Fibroblast of mammary gland (primary cell): ENCODE measurements around the gene SPAG6.

ENCODE experiments used
- DNase-seq: peaks from one replicate; pipeline ENCODE4 v3.0.0-alpha.2; 2010; ENCODE audit warnings: low read depth
- H3K4me3 ChIP-seq: 2 replicates; pipeline ENCODE4 v1.5.1; 2011; ENCODE audit warnings: low read depth, mild to moderate bottlenecking, low read length, moderate library complexity; ENCODE audit not compliant: control insufficient read depth
- CTCF ChIP-seq: conservative IDR thresholded peaks from 2 replicates; pipeline ENCODE4 v1.5.1; 2011; ENCODE audit warnings: low read depth, low read length, inconsistent platforms; ENCODE audit not compliant: control insufficient read depth, insufficient read depth

Gene SPAG6

GRCh38 chr10:22429981-22430421 lies 84.7 kb downstream of the SPAG6 start:
- no peak for TF ChIP-seq CTCF
- H3K4me3 ChIP-seq = no peak overlapping the region
- no peak for DNase-seq

GRCh38 chr10:22433875-22434274 lies 88.6 kb downstream of the SPAG6 start:
- H3K4me3 ChIP-seq = no peak overlapping the region
- DNase-seq = peak; percentile 95
- no peak for TF ChIP-seq CTCF

GRCh38 chr10:22434521-22434920 lies 89.2 kb downstream of the SPAG6 start:
- no peak for DNase-seq
- no peak overlapping the region for H3K4me3 ChIP-seq
- no peak for TF ChIP-seq CTCF

- no peak for TF ChIP-seq CTCF
- no peak overlapping the region for H3K4me3 ChIP-seq
- DNase-seq = no peak
Observed at GRCh38 chr10:22435650-22436049, 90.4 kb downstream of the SPAG6 start.

- no peak for TF ChIP-seq CTCF
- peak overlapping the region; percentile 64 for H3K4me3 ChIP-seq
- DNase-seq = no peak
Observed at GRCh38 chr10:22436526-22436892, 91.2 kb downstream of the SPAG6 start.

GRCh38 chr10:22436893-22437619 lies 91.8 kb downstream of the SPAG6 start:
- no peak for TF ChIP-seq CTCF
- peak overlapping the region; percentile 64 for H3K4me3 ChIP-seq
- DNase-seq = peak; percentile 89
